ENCODE measurements around the gene ABCA2.

GRCh38 chr9:137014776-137015539, 13.1 kb downstream of the ABCA2 start:
- no peak for TF ChIP-seq CTCF (IDR thresholded peaks at IDR 0.05)
- TF ChIP-seq POLR2A (IDR thresholded peaks at IDR 0.05), result no peak
